Testis (tissue), 2 donors: ENCODE results near the gene RSF1.

Source experiments
- POLR2A ChIP-seq: fragments of 450-650 bp; IDR thresholded peaks from one replicate; pipeline ENCODE4 v1.6.1; 2017; ENCODE audit warnings: antibody characterized with exemption, mild to moderate bottlenecking, moderate library complexity
- TF ChIP-seq, protein P1 (sequence below), 3 experiments: fragments of 450-650 bp in 2 of 3; fragments of 200-600 bp in 1 of 3; sonication (generic) in 1 of 3; IDR thresholded peaks; one replicate each; pipeline ENCODE4 v1.5.1; 2016 to 2019; ENCODE audit warnings: antibody characterized with exemption in 3 of 3, mild to moderate bottlenecking in 2 of 3, moderate library complexity in 1 of 3

GRCh38 chr11:77806993-77807392 lies 13.5 kb downstream of the RSF1 start:
- TF ChIP-seq POLR2A: no peak
- TF ChIP-seq, protein P1, sequence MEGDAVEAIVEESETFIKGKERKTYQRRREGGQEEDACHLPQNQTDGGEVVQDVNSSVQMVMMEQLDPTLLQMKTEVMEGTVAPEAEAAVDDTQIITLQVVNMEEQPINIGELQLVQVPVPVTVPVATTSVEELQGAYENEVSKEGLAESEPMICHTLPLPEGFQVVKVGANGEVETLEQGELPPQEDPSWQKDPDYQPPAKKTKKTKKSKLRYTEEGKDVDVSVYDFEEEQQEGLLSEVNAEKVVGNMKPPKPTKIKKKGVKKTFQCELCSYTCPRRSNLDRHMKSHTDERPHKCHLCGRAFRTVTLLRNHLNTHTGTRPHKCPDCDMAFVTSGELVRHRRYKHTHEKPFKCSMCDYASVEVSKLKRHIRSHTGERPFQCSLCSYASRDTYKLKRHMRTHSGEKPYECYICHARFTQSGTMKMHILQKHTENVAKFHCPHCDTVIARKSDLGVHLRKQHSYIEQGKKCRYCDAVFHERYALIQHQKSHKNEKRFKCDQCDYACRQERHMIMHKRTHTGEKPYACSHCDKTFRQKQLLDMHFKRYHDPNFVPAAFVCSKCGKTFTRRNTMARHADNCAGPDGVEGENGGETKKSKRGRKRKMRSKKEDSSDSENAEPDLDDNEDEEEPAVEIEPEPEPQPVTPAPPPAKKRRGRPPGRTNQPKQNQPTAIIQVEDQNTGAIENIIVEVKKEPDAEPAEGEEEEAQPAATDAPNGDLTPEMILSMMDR (IDR thresholded peaks at IDR 0.05): no peak
